Coronary artery (tissue), 2 donors: ENCODE data around the gene DOK7.

Source experiments
- DNase-seq: peaks from one replicate; pipeline ENCODE4 v3.0.0-alpha.2; 2017; ENCODE audit warnings: low spot score
- H3K27ac ChIP-seq, 2 donors: fragments of 200-600 bp; sonication (generic); one replicate each; pipeline ENCODE4 v1.5.1; 2016 to 2019
- H3K4me3 ChIP-seq: fragments of 200-600 bp; sonication (generic); 2 replicates; pipeline ENCODE4 v1.5.1; 2016; ENCODE audit warnings: mild to moderate bottlenecking, moderate library complexity
- CTCF ChIP-seq: fragments of 200-600 bp; sonication (generic); IDR thresholded peaks from one replicate; pipeline ENCODE4 v1.5.1; 2019; ENCODE audit warnings: antibody characterized with exemption

The DOK7 gene

GRCh38 chr4:3488820-3489219 lies 25.7 kb downstream of the DOK7 start:
- TF ChIP-seq CTCF: no peak
- H3K4me3 ChIP-seq: no peak overlapping the region
- no peak overlapping the region for H3K27ac ChIP-seq
- no peak for DNase-seq

- no peak for DNase-seq
- Histone ChIP-seq H3K27ac (no peak overlapping the region), H3K4me3 (no peak overlapping the region)
- TF ChIP-seq CTCF: no peak
Observed at GRCh38 chr4:3489451-3489962, 26.4 kb downstream of the DOK7 start.

GRCh38 chr4:3491681-3492405 lies 28.7 kb downstream of the DOK7 start:
- no peak overlapping the region for H3K4me3 ChIP-seq
- TF ChIP-seq CTCF: no peak
- no peak for DNase-seq
- no peak overlapping the region for H3K27ac ChIP-seq

- DNase-seq: no peak
- no peak overlapping the region for H3K27ac ChIP-seq
- TF ChIP-seq CTCF: no peak
- H3K4me3 ChIP-seq: no peak overlapping the region
Observed at GRCh38 chr4:3492741-3493719, 29.9 kb downstream of the DOK7 start.

DNA sequence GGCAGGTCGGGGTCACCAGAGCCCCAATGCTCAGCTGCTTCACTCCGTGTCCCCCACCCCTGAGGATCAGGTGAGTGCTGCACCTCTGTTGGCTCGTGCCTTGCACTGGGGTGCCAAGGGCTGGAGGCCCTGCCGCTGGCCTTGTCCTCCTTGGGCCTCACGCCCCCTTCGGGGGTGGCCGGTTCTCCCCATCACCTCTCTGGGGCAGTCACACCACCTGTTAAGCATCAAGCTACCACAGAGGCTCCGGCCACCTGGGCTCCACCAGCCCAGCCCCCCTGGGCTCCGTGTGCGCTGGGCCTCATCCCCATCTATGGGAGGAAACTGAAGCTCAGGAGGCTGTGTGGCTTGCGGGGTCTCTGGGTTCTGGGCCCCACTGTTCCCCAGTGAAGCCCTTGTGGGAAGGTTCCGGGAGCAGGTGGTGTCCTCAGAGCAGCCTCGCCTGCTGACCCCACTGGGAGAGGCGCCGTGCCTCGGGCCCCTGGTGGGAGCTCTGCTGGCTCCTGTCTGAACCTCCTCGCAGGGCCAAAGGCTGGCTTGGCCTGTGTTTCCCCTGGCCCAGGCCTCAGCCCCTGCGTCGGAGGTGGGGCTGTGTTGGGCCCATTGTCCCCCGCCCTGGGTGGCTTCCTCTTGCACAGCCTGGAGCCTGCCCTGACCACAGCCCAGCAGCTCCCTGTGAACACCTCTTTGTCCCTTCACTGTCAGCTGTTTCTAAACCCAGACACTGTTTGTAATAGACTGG lies 30.8 kb downstream of the DOK7 start:
- no peak for DNase-seq
- Histone ChIP-seq H3K4me3 (no peak overlapping the region), H3K27ac (no peak overlapping the region)
- no peak for TF ChIP-seq CTCF

- no peak for DNase-seq
- TF ChIP-seq CTCF: no peak
- Histone ChIP-seq H3K4me3 (no peak overlapping the region), H3K27ac (no peak overlapping the region)
Observed at GRCh38 chr4:3494462-3494871, 31.4 kb downstream of the DOK7 start.
